ENCODE results near the gene TRAPPC2B.
"Not testable (repeated sequence)": the region's sequence is repeated elsewhere in the genome, so short reads cannot be mapped to it uniquely, and the experiment has no call there.

TRAPPC2B gene

DNA sequence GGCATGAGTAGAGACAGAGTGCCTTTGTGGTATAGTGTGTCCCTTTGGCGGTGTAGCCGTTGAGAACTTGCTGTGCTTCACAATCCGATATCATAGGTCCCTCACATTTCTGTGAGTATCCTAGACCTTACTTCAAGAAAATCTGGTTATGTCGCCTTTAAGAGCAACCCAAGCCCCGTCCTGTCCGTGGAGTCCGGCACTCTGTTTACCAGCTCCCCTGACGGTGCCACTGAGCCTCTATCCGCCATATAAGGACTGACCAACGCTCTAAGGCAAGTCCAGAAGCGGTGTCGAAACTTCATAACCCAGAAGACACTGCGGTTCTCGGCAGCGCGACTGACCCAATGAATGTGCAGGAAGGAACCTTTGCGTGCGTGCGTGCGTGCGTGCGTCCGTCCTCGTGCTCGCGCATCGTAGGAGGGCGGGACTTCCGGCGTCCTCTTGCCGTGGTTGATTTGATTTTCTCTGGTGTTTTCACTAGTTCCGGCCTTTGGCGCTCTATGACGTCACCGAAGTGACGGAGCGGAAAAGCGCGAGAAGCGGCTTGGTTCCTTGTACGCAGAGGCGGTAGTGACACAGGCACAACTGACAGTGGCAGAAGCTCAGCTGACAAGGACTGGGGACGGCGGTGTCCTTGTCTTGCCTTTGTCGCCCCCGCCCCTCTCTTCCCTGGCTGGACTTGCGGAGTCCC, at the start of gene TRAPPC2B, which contains the start of gene ZNF547:
TSS of gene TRAPPC2B (plus strand) at position 555 of the 691 bp plus-strand sequence. CDS start 1,283 bp downstream, outside the sequence.
TSS of gene ZNF547 (plus strand) at position 555 of the 691 bp plus-strand sequence. CDS start 5,005 bp downstream, outside the sequence.
- DNase-seq = peak; percentile 100

DNA sequence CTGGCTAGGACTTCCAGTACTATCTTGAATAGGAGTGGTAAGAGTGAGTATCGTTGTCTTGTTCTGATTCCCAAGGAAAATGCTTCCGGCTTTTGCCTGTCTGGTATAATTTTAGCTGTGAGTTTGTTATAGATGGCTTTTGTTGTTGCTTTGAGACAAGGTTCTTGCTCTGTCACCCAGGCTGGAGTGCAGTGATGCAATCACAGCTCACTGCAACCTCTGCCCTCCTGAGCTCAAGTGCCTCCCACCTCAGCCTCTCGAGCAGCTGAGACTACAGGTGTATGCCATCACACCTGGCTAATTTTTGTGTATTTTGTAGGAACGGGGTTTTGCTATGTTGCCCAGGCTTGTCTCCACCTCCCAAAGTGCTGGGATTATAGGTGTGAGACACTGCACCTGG, 49.2 kb upstream of the TRAPPC2B start:
- DNase-seq = no peak

DNA sequence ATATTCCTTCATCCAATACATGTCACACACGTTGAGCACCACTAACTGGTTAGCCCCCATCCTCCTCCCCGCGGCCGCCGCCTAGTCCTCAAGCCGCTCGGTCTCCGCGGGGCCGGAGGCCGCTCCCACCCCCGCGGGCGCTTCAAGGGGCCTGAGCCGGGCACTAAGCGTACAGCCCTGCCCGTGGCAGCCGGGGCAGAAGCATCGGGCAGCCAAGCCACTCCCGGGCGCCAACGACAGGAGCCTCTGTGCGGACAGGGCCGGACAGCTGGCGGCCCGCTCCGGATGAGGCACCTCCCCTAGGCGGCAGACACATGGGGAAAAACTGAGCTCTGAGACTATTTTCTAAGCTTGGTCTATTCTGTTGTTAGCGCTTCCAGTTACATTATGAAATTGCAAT, 45.8 kb upstream of the TRAPPC2B start:
- DNase-seq = no peak

DNA sequence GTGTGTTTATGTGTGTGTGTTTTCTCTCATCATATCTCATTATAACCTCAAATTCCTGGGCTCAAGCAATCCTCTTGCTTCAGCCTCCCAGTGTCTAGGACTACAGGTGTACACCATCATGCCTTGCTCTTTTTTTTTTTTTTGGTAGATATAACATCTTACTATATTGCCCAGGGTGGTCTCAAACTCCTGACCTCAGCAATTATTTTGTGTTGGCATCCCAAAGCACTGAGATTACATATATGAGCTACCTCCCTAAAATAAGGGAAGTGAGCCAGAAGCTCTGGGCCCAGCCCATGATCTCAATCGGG, 43.5 kb upstream of the TRAPPC2B start:
- no peak for DNase-seq

DNA sequence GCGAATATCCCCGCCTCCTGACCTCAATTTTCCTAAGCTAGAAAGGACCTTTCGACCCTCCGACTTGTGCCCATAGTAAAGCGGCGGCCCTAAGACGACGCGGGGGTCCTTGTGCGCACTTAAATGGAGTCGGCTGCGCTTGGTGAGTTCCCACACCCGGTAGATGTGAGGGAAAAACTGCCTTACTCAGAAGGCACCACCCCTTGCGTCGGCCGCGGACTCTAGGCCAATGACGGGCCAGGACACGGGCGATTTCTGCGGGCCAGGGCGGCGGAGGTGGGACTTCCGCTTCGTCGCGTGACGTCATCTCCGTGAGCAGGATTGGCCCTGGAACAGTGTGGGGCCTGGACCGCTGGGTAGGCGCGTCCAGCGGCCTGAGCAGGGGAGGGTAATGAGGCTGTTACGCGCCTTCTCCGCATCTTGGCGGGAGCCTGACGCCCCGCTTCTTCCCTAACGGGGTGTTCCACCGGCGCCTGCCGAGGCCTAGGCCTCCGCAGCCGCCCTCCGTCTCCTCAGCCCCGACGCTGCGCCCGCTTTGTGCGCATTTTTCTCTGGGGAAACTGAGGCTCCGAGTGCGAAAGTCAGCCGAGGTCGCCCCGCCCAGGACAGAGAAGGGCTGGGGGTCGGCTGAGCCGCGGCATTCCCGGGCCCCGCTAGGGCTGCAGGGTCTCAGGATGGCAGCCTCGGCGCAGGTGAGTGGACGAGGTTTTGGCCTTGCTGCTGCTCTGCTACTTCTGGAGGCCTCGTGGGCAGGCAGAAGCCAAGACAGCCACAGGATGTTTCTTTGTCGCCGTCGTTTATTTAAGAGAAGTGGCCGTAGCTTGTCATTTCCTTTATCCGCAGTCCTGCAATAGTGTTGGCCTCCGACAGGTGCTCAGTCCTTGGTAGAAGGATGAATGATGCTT, 42.9 kb upstream of the TRAPPC2B start, which contains the start of gene ZNF543:
TSS of gene ZNF543 (plus strand) at position 293 of the 905 bp plus-strand sequence. CDS start at position 675, 382 bp downstream.
- DNase-seq = peak; percentile 97

DNA sequence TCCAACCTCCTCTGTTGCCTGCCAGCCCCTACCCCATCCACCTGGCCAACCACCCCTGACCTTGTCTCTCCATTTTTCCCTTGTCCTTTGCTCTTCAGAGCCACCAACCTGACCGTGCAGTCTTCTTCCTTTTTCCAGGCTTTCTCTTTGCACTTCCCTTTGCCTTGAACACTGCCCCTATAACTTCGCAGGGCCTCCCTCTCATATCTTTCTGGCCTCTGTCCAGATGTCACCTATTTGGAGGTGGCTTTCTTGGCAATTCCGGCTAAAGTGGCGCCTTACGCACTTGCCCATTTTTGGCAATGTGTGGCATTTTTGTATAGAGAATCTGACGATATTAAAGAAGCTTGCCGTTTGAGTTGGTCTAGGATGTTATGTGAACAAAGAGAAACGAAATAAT, 42.2 kb upstream of the TRAPPC2B start:
- DNase-seq = no peak

DNA sequence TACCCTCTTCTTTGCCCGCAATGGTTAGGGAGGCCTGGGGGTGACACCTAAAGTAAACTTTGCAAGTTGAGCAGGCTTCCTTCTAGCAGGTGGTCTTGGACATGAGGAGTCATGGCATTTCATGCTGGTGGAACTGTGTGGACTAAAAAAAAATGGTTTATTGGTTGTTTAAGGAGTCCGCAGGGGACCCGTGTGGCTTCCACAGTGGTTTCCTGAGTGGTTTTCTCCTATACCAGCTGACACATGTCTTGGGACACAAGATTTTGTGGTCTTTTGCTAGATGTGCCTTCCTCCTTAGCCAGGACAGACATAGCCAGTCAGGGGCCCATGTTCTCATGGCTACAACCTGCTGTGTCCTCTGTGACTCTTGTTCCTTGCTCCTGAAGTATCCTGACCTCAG, 41.6 kb upstream of the TRAPPC2B start:
- no peak for DNase-seq

DNA sequence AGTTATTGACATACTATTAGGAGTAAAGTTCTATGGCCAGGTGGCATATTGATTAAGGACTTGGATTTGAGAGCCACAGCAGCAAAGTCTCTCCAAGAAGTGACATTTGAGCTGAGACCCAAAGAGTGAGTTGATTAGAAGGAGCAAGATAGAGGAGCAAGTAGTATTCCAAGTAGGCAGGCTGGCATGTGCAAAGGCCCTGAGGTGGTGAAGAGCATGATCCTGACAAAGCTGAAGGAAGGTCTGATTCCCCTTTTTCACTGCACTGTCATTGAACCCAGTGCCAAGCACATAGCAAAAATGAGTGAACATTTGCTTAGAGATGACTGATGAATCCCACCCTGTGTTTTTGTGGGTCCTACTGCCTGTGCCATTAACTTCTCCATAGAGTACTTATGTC, 38.4 kb upstream of the TRAPPC2B start:
- DNase-seq = no peak

DNA sequence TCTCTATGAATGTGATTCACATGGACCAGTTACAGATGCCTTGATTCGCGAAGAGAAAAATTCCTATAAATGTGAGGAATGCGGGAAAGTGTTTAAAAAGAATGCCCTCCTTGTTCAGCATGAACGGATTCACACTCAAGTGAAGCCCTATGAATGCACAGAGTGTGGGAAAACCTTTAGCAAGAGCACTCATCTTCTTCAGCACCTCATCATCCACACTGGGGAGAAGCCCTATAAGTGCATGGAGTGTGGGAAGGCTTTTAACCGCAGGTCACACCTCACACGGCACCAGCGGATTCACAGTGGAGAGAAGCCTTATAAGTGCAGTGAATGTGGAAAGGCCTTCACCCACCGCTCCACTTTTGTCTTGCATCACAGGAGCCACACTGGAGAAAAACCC, 35.4 kb upstream of the TRAPPC2B start:
- DNase-seq = no peak

DNA sequence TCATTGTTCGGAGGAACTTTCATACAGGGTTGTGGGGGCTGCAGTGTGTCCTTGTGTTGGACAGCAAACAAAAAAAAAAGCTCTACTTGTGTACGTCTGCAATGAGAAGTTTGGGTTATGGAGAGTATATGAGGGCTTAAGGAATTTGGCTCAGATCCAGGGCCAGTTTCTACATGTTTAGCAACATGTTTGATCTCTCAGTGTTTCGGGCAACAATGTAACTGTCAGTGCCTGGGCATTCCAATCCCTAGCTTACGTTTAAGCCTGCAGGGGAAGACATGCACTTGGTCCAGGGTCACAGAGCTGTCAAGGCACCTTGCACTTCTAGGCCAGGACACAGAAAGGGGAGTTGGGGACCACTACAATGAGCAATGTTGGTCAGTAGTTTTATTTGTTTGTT, 29.2 kb upstream of the TRAPPC2B start:
- no peak for DNase-seq

DNA sequence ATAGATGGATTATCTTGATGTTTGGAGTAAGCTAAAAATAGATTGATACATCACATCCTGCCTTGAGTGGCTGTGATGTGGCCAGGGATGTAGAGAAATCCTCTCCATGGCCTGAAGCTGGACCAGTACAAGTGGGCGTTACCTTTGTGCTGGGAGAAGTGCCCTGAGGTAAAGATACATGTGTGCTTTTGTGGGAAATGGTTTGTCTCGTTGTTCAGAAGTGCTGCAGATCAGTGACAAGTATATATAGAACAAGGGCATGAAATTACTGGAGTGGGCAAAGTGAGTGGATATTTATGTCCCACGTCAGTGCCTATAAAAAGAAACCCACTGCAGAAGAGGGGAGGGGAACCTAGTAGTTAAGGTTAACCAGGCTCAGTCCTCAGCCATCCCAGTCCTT, 24.5 kb upstream of the TRAPPC2B start:
- no peak for DNase-seq

DNA sequence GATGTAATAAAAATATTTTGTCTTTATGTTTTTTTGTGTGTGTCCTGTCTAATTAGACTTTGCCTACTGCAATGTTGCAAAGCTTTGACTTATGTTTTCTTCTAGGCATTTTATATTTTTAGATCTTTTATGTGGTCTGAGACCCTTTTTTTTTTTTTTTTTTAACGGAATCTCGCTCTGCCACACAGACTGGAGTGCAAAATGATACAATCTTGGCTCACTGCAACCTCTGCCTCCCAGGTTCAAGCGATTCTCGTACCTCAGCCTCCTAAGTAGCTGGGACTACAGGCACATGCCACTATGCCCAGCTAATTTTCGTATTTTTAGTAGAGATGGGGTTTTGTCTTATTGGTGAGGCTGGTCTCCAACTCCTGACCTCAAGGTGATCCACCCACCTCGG, 20.8 kb upstream of the TRAPPC2B start:
- no peak for DNase-seq

DNA sequence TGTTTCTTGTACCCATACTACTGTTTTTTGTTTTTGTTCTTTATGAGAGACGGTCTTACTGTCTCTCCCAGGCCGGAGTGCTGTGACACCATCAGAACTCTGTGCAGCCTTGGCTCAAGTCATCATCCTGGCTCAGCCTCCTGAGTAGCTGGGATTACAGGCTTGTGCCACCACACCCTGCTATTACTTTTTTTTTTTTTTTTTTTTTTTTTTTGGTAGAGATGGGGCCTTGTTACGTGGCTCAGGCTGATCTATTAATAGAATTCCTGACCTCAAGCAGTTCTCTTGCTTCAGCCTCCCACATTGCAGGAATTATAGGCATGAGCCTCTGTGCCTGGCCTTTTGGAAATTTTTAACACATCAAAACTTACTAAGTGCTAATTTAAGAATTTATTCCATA, 15.2 kb upstream of the TRAPPC2B start:
- no peak for DNase-seq

DNA sequence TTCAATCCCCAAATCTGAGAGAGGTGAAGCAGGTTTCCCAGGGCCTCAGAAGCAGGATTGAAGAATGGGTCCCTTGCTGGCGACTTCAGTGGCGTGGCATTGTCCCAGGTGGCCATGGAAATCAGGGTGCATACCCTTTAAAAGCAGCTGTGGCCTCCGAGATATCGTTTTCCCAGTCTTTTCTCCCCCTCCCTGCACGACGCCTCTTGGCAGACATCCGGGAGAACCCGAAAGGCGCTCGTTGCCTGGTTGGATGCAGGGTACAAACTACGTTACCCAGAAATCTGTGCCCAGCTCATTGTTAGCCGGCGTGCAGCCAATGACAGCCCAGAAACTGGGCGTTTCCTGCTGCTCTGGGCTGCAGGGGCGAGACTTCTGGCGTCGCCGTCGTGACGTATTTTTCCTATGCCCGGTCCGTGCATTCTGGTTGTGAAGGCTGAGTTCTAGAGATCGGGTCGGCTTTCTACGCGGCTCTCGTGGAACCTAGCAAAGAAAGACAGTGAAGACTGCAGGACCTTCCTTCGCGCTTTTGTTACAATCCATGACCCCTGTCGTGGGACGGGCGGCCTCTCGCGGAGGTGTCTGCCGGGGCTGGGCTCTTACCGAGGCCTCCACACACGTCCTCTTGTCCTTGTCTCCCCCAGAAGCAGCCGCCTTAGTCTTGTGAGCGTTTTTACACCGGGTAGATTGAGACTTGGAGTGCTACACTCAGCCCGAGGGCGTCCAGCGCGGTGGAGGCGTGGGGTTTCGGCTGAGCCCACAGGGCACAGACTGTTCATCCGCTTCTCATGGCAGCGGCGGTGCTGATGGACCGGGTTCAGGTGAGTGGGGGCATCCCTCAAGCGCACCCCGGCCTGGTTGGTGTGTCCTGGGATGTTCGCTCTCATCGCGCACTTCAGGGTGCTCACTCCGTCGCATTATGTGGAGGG, 12.2 kb upstream of the TRAPPC2B start, which contains the start of gene ZNF304:
TSS of gene ZNF304 (plus strand) at position 395 of the 929 bp plus-strand sequence. CDS start at position 789, 394 bp downstream.
- DNase-seq = peak; percentile 96

DNA sequence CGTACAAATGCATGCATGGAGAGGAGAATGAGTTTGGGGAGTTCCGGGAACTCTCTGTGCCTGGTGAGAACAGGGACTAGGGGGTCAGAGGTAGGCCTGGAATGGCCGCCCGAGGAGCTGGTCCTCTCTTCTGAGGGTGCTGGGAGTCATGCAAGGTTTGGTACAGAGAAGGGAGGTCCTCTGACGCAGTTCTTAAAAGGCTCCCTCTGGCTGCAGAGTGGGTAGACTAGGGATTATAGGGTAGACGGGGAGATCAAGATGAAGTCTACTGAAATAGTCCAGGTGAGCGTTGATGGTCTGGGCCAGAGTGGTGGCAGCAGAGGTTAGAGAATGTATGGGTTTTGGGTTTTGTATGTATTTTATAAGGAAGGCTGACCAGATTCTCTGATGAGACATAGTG, 11.5 kb upstream of the TRAPPC2B start:
- DNase-seq = no peak

DNA sequence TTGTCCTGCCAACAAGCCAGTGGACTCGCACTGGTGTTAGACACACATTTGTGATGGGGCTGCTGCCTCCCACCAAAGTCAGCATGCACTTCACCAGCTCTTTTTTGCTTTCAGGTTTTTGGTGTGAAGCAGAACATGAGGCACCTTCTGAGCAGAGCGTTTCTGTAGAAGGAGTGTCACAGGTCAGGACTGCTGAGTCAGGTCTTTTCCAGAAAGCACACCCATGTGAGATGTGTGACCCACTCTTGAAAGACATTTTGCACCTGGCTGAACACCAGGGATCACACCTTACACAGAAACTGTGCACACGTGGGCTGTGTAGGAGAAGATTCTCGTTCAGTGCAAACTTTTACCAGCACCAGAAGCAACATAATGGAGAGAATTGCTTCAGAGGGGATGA, 7.4 kb upstream of the TRAPPC2B start:
- DNase-seq = no peak

DNA sequence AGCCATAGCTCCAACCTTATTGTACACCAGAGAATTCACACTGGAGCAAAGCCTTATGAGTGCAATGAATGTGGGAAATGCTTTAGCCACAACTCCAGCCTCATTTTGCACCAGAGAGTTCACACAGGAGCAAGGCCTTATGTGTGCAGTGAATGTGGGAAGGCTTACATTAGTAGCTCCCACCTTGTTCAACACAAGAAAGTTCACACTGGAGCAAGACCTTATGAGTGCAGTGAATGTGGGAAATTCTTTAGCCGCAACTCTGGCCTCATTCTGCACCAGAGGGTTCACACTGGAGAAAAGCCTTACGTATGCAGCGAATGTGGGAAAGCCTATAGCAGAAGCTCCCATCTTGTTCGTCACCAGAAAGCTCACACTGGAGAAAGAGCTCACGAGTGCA, 5.9 kb upstream of the TRAPPC2B start:
- DNase-seq = no peak

DNA sequence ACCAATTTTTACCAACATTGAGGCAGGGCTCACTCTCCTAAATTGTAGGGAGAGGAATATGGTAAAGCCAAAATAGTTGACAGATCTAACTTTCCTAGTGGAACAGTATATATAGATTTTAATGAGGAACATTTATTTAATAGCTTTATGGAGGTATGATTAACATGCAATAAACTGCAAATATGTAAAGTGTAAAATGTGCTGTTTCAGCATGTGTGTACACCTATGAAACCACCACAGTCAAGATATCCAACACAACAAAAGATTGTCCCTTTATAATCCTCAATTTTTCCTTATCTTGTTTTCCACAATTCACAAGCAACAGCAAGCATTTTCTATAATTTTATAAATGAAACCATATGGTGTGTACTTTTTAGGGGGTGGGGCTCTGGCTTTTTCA, 4.1 kb upstream of the TRAPPC2B start:
- DNase-seq = no peak

DNA sequence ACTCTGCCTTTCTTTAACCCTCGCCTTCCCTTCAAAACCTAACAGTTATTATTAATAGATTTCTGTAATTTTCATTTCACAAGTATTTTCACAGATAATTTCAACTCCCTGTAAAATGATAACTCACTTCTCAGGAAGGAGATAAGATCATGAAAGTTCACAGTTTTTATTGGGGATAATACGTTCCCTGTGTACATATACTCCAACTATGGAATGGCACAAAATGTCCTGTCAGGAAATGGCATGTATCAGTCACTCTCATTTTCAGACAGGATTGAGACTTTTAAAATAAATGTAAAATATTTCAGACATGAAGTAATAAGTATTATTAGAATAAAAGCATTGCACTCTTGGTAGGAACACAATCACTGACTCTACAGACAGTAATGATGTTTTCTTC, 932 bp upstream of the TRAPPC2B start:
- no peak for DNase-seq

DNA sequence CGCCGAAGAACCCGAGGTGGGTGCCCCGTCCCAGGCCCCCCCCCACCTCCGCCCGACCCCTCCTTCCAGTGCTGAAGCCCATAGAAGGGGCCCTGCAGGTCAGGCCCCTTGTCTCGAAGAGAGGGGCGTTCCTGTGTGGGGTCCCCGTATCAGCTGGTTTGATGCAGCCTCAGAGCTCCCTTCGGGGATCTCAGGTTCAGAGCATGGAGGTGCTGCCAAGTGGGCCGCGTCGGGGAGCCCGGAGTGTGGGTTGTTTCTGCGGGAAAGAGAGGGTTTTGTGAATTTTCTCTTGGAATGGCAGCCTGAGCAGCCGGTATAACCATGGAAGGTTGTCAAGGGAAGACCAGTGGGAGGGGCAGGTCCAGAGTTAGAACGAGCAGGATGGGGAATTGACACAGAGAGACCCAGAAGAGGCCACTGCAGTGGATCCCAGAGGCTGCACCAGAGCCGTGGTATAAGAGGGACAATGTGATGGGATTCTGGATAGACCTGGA, 384 bp downstream of the TRAPPC2B start:
- DNase-seq = no peak

DNA sequence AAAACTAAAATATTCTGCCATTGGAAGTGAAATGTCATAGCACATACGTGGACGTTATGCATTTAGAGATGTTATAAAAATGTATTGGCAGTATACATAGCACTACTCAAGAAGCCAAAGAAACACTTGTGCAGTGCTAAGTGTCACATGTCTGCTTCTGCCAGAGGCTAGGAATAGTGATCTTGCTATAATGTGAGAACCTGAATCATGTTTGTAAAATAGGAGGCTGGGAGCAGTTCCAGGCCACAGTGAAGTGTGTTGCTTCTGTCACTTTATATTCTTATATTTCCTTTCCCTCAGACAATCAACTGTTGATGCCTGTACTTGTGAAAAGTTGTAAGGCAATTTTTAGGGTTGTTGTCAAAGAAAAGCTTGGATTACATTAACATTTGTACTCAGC, 3.4 kb downstream of the TRAPPC2B start:
- no peak for DNase-seq

DNA sequence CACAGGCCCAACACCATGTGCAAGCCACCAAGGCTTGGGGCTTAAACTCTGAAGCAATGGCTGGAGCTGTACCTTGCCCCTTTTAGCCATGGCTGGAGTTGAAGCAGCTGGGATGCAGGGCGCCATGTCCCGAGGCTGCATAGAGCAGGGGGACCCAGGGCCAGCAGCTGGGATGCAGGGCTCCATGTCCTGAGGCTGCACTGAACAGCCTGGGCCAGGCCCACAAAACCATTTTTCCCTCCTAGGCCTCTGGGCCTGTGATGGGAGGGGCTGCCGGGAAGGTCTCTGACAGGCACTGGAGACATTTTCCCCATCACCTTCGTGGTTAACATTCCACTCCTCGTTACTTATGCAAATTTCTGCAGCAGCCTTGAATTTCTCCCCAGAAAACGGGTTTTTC, 10.8 kb downstream of the TRAPPC2B start:
- DNase-seq = no peak

DNA sequence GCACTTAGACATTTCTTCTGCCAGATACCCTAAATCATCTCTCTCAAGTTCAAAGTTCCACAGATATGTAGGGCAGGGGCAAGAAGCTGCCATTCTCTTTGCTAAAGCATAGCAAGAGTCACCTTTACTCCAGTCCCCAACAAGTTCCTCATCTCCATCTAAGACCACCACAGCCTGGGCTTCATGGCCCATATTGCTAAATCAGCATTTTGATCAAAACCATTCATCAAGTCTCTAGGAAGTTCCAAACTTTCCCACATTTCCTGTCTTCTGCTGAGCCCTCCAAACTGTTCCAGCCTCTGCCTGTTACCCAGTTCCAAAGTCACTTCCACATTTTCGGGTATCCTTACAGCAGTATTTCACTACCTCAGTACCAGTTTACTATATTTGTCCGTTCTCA, 11.3 kb downstream of the TRAPPC2B start:
- DNase-seq = not testable (repeated sequence)

All from right forelimb (tissue), 1 donor.